ENCODE measurements around the gene TTLL11. TPM values are rescaled to one million over a fixed set of nuclear protein-coding genes. Genes with fewer than 3 reads are reported as not detected.

The TTLL11 gene
- total RNA-seq, 6 donors from 2014 or later: 6.8 to 18.9 (median 12.9) TPM

GRCh38 chr9:121812159-121812735 lies 280.9 kb downstream of the TTLL11 start:
- Histone ChIP-seq H3K27ac (no peak overlapping the region), H3K4me1 (no peaks in the 10 kb centered on the region), H3K9me3 (no peaks in the 10 kb centered on the region), H3K27me3 (no peaks in the 10 kb centered on the region), H3K4me3 (no peak overlapping the region), H3K36me3 (no peaks in the 10 kb centered on the region)
- 83 to 88% methylated on average over 5 to 12 of the region's 12 CpGs for whole genome bisulfite sequencing, 2 donors
- DNase-seq (no peak), ATAC-seq (ENCODE audit: low FRiP score in 2 of 2) (no peak)
- TF ChIP-seq CTCF (IDR thresholded peaks at IDR 0.05) (no peak), POLR2AphosphoS5 (IDR thresholded peaks at IDR 0.05) (no peak), EP300 (IDR thresholded peaks at IDR 0.05) (no peak), POLR2A (IDR thresholded peaks at IDR 0.05) (no peak)

- ATAC-seq (ENCODE audit: low FRiP score in 2 of 2): no peak
- Histone ChIP-seq H3K36me3 (no peaks in the 10 kb centered on the region), H3K4me1 (no peaks in the 10 kb centered on the region), H3K9me3 (no peaks in the 10 kb centered on the region), H3K27me3 (no peaks in the 10 kb centered on the region), H3K27ac (no peak overlapping the region), H3K4me3 (no peak overlapping the region)
- TF ChIP-seq EP300 (IDR thresholded peaks at IDR 0.05) (no peak), CTCF (IDR thresholded peaks at IDR 0.05) (no peak), POLR2AphosphoS5 (IDR thresholded peaks at IDR 0.05) (no peak), POLR2A (IDR thresholded peaks at IDR 0.05) (no peak)
- DNase-seq: no peak
- 92 to 95% methylated on average over 9 to 10 of the region's 10 CpGs for WGBS, 2 donors
These were observed 281.4 kb downstream of the TTLL11 start for GRCh38 chr9:121811751-121812150.

- H3K27me3 ChIP-seq: no peaks in the 10 kb centered on the region
- no peak for ATAC-seq (ENCODE audit: low FRiP score in 2 of 2)
- no peak overlapping the region for H3K27ac ChIP-seq
- H3K36me3 ChIP-seq: no peaks in the 10 kb centered on the region
- H3K9me3 ChIP-seq: no peaks in the 10 kb centered on the region
- TF ChIP-seq POLR2AphosphoS5 (IDR thresholded peaks at IDR 0.05): no peak
- TF ChIP-seq CTCF (IDR thresholded peaks at IDR 0.05): no peak
- no peak for TF ChIP-seq EP300 (IDR thresholded peaks at IDR 0.05)
- TF ChIP-seq POLR2A (IDR thresholded peaks at IDR 0.05): no peak
- no peak for DNase-seq
- WGBS, 2 donors: 81 to 88% methylated on average over 3 to 9 of the region's 9 CpGs
- no peak overlapping the region for H3K4me3 ChIP-seq
- H3K4me1 ChIP-seq: no peaks in the 10 kb centered on the region
These were observed 282.0 kb downstream of the TTLL11 start for GRCh38 chr9:121811140-121811539.

GRCh38 chr9:121810489-121810888 lies 282.6 kb downstream of the TTLL11 start:
- 82 to 98% methylated on average over 2 to 3 of the region's 3 CpGs for WGBS, 2 donors
- TF ChIP-seq POLR2AphosphoS5 (IDR thresholded peaks at IDR 0.05): no peak
- no peak for TF ChIP-seq CTCF (IDR thresholded peaks at IDR 0.05)
- no peaks in the 10 kb centered on the region for H3K27me3 ChIP-seq
- no peak for DNase-seq
- no peaks in the 10 kb centered on the region for H3K4me1 ChIP-seq
- H3K36me3 ChIP-seq: no peaks in the 10 kb centered on the region
- no peak for ATAC-seq (ENCODE audit: low FRiP score in 2 of 2)
- H3K27ac ChIP-seq: no peak overlapping the region
- no peak overlapping the region for H3K4me3 ChIP-seq
- no peaks in the 10 kb centered on the region for H3K9me3 ChIP-seq

- H3K4me3 ChIP-seq: no peak overlapping the region
- ATAC-seq (ENCODE audit: low FRiP score in 2 of 2) (no peak), DNase-seq (no peak)
- H3K27ac ChIP-seq: no peak overlapping the region
- H3K27me3 ChIP-seq: no peaks in the 10 kb centered on the region
- no peaks in the 10 kb centered on the region for H3K4me1 ChIP-seq
- peaks cover 0 to 5% (median 2%) of the 10 kb centered on the region in 4 donors for H3K9me3 ChIP-seq
- 94 to 96% methylated on average over 15 of the region's 15 CpGs for WGBS, 2 donors
- H3K36me3 ChIP-seq: no peaks in the 10 kb centered on the region
- TF ChIP-seq CTCF (IDR thresholded peaks at IDR 0.05) (no peak), EP300 (IDR thresholded peaks at IDR 0.05) (no peak), POLR2AphosphoS5 (IDR thresholded peaks at IDR 0.05) (no peak), POLR2A (IDR thresholded peaks at IDR 0.05) (no peak)
These were observed 283.6 kb downstream of the TTLL11 start for GRCh38 chr9:121809356-121810050.

Measured in upper lobe of left lung (tissue), 6 donors.